ENCODE measurements around the gene MMAA.

The MMAA gene

GRCh38 chr4:145660064-145660463 is 40.9 kb downstream of the MMAA start:
- TF ChIP-seq POLR2AphosphoS5 (IDR thresholded peaks at IDR 0.05; ENCODE audit: low read depth, low read length): no peak

GRCh38 chr4:145663194-145663593 is 44.0 kb downstream of the MMAA start:
- TF ChIP-seq TAF1 (IDR thresholded peaks at IDR 0.05; ENCODE audit: borderline replicate concordance, insufficient read depth, low read length) (no peak), SIN3A (IDR thresholded peaks at IDR 0.05; ENCODE audit: borderline replicate concordance, insufficient read depth, low read length) (no peak), FOXP2 (optimal IDR thresholded peaks at IDR 0.05; ENCODE audit: borderline replicate concordance, extremely low read depth, extremely low read length, insufficient read depth) (no peak), POLR2AphosphoS5 (IDR thresholded peaks at IDR 0.05; ENCODE audit: low read depth, low read length) (no peak)
- TF ChIP-seq, protein P1, sequence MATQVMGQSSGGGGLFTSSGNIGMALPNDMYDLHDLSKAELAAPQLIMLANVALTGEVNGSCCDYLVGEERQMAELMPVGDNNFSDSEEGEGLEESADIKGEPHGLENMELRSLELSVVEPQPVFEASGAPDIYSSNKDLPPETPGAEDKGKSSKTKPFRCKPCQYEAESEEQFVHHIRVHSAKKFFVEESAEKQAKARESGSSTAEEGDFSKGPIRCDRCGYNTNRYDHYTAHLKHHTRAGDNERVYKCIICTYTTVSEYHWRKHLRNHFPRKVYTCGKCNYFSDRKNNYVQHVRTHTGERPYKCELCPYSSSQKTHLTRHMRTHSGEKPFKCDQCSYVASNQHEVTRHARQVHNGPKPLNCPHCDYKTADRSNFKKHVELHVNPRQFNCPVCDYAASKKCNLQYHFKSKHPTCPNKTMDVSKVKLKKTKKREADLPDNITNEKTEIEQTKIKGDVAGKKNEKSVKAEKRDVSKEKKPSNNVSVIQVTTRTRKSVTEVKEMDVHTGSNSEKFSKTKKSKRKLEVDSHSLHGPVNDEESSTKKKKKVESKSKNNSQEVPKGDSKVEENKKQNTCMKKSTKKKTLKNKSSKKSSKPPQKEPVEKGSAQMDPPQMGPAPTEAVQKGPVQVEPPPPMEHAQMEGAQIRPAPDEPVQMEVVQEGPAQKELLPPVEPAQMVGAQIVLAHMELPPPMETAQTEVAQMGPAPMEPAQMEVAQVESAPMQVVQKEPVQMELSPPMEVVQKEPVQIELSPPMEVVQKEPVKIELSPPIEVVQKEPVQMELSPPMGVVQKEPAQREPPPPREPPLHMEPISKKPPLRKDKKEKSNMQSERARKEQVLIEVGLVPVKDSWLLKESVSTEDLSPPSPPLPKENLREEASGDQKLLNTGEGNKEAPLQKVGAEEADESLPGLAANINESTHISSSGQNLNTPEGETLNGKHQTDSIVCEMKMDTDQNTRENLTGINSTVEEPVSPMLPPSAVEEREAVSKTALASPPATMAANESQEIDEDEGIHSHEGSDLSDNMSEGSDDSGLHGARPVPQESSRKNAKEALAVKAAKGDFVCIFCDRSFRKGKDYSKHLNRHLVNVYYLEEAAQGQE (IDR thresholded peaks at IDR 0.05; ENCODE audit: insufficient read depth in 1 of 2, low read depth in 2 of 2, low read length in 2 of 2): no peak

DNA sequence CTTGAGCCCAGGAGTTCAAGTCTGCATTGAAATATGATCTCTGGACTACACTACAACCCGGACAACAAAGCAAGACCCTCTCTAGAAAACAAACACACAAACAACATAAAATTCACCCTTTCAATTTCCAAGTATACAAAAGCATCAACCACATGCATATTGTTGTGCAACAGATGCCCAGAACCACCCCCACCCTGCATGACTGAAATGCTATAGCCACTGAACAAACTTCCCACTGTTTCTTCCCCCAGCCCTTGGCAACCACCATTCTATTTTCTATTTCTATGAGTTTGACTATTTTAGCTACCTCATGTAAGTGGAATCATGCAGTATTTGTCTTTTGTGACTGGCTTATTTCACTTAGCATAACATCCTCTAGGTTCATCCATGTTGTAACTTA is 46.6 kb downstream of the MMAA start:
- TF ChIP-seq TAF1 (IDR thresholded peaks at IDR 0.05; ENCODE audit: borderline replicate concordance, insufficient read depth, low read length) (no peak), FOXP2 (optimal IDR thresholded peaks at IDR 0.05; ENCODE audit: borderline replicate concordance, extremely low read depth, extremely low read length, insufficient read depth) (no peak), SIN3A (IDR thresholded peaks at IDR 0.05; ENCODE audit: borderline replicate concordance, insufficient read depth, low read length) (no peak), POLR2AphosphoS5 (IDR thresholded peaks at IDR 0.05; ENCODE audit: low read depth, low read length) (no peak)
- TF ChIP-seq, protein P1 (IDR thresholded peaks at IDR 0.05; ENCODE audit: insufficient read depth in 1 of 2, low read depth in 2 of 2, low read length in 2 of 2): no peak

DNA sequence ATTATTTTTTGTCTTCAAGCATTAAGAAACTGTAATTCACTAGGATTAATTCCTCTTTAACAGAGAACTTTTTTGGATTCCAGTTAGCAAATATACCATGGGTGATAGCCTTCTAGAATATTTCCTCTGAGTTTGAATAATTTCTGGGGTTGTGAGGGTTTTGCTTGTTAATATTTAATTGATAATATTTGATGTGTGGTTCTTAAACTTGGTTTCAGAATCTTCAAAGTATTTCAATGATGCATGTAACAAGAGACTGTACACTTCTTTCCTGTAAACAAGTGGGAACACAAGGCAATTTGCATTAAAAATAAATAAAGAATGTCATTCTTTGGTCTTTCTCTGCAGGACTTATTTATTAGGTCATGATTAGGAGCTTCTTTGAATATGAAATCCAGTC is 51.2 kb downstream of the MMAA start:
- TF ChIP-seq TAF1 (IDR thresholded peaks at IDR 0.05; ENCODE audit: borderline replicate concordance, insufficient read depth, low read length): no peak

GRCh38 chr4:145679520-145679919 is 60.3 kb downstream of the MMAA start:
- TF ChIP-seq SIN3A (IDR thresholded peaks at IDR 0.05; ENCODE audit: borderline replicate concordance, insufficient read depth, low read length): 0 out of 2 replicates have a peak, but pooled peaks have one; percentile 30
- TF ChIP-seq, protein P1 (IDR thresholded peaks at IDR 0.05; ENCODE audit: insufficient read depth in 1 of 2, low read depth in 2 of 2, low read length in 2 of 2): no peak
- no peak for TF ChIP-seq POLR2AphosphoS5 (IDR thresholded peaks at IDR 0.05; ENCODE audit: low read depth, low read length)

- TF ChIP-seq FOXP2 (optimal IDR thresholded peaks at IDR 0.05; ENCODE audit: borderline replicate concordance, extremely low read depth, extremely low read length, insufficient read depth) (peak; percentile 41), TAF1 (IDR thresholded peaks at IDR 0.05; ENCODE audit: borderline replicate concordance, insufficient read depth, low read length) (no peak), SIN3A (IDR thresholded peaks at IDR 0.05; ENCODE audit: borderline replicate concordance, insufficient read depth, low read length) (no peak), POLR2AphosphoS5 (IDR thresholded peaks at IDR 0.05; ENCODE audit: low read depth, low read length) (no peak)
- TF ChIP-seq, protein P1 (IDR thresholded peaks at IDR 0.05; ENCODE audit: insufficient read depth in 1 of 2, low read depth in 2 of 2, low read length in 2 of 2): no peak
Measured at GRCh38 chr4:145679991-145680455, 60.8 kb downstream of the MMAA start, which contains the start of gene C4orf51. Gene C4orf51 (plus strand): TSS chr4:145680146. CDS start chr4:145680204, 58 bp downstream.
